GM12873 (cell line): ENCODE measurements around the gene PLEKHA7.

ENCODE experiments used
- TF ChIP-seq, protein P1 (sequence below): IDR thresholded peaks from 2 replicates; pipeline ENCODE4 v1.5.1; 2012; ENCODE audit warnings: low read depth, mild to moderate bottlenecking, moderate library complexity, low read length, control low read depth; ENCODE audit not compliant: insufficient read depth; ENCODE audit errors: missing control alignments

Gene PLEKHA7

GRCh38 chr11:16981651-16982194 is 32.5 kb downstream of the PLEKHA7 start:
- TF ChIP-seq, protein P1, sequence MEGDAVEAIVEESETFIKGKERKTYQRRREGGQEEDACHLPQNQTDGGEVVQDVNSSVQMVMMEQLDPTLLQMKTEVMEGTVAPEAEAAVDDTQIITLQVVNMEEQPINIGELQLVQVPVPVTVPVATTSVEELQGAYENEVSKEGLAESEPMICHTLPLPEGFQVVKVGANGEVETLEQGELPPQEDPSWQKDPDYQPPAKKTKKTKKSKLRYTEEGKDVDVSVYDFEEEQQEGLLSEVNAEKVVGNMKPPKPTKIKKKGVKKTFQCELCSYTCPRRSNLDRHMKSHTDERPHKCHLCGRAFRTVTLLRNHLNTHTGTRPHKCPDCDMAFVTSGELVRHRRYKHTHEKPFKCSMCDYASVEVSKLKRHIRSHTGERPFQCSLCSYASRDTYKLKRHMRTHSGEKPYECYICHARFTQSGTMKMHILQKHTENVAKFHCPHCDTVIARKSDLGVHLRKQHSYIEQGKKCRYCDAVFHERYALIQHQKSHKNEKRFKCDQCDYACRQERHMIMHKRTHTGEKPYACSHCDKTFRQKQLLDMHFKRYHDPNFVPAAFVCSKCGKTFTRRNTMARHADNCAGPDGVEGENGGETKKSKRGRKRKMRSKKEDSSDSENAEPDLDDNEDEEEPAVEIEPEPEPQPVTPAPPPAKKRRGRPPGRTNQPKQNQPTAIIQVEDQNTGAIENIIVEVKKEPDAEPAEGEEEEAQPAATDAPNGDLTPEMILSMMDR = no peak

- TF ChIP-seq, protein P1 = no peak
Observed at GRCh38 chr11:16979703-16980622, 34.3 kb downstream of the PLEKHA7 start.

DNA sequence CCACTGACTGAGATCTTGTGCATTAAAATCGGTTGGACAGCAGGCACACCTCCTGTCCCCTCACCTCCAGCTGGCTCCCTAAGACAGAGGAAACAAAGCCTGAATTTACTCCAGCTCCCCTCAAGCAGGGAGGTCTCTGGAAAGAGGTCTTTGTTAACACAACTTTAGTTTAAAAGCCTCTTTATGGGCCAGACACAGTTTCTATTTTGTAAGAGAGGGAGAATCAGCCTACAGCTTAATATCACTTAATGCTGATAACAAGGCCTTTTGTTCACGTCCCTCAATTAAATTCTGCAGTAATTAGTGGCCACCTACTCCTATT is 36.3 kb downstream of the PLEKHA7 start:
- TF ChIP-seq, protein P1 = no peak

DNA sequence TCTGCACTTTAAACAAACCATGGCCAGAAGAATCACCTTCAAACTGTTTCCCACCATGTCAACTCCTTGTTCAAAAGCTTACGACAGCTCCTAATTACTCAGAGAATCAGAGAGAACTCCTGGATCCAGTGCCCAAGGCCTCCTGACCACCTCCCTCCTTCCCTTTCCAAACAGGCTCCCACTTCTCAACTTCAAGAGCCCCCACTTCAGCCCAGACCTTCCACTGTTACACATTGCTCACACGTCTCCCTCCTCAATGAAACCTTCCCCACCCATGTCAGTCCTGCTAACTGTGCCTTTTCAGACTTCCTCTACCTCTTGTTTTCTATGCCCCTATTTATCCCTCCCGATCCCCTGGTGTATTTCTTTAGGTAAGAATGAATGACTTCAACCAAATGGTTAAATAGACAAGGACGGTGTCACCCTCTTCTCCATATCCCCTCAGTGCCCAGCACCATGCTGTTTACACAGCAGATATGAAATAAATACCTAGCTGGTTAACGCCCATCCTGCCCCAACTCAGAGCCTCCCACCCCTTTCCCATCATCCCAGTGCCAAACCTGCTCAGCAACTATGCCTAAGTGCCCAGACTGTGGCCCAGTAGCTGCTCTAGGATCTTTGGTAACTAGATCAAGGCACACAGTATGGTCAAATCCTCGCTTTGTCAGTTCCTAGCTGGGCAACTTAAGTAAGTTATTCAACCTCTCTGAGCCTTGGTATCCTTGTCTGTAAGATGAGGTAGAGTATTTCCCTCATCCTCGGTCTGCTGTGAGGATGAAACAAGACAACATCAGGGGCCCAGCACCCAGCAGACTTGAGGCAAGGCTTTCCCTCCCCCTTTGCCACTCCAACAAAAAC is 36.8 kb downstream of the PLEKHA7 start:
- TF ChIP-seq, protein P1 = no peak

DNA sequence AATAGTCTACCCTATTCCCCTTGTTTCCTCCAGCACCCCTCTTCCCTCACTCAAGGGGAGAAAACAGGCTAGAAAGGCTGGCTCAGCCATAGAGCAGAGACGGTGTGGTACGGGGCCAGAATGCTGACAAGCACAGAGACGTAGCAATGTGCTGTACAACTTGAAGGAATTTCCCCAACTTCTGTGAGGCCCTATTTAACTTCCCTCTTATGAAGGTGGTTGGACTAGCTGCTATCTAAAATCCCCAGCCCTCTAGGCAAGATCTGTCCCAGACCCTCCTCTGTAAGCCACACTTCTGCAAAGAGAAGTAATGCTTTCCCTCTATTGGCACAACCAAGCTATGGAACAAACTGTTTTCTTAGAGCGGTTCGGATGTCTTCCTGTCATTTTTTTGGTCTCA is 37.8 kb downstream of the PLEKHA7 start:
- TF ChIP-seq, protein P1 = no peak

DNA sequence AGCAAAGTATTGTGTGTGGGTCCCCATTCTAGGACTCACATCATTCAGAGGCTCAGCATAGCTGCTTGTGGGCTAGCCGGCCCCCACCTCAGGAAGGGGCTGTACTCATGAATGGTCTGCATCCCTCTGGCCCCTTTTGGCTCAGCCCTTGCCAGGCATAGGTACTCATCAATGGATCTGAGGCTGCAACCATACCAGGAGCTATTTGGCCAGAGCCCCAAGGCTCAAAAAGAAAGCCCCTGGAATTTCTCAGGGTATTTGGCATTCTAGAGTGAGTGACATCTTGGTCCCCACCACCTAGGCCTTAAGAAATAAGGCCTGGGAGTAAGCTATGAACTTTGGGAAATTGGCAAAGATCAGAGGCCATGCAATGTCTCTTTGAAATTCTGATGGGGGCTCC is 38.3 kb downstream of the PLEKHA7 start:
- TF ChIP-seq, protein P1 = no peak
